Measurements from ENCODE around the gene DBX1. TPM values are rescaled to one million over a fixed set of nuclear protein-coding genes. Genes with fewer than 3 reads are reported as not detected.

The DBX1 gene
- total RNA-seq: not detected in 2 replicates

GRCh38 chr11:20160425-20161229, at the start of gene DBX1:
TSS of gene DBX1 (minus strand) at chr11:20160475. CDS start at chr11:20160324, 151 bp downstream.

Other genes with a start within 250 kb of the DBX1 start
- gene HTATIP2, start 203.2 kb upstream of the DBX1 start, total RNA-seq: 41.1 and 67.2 TPM in 2 replicates
- 12.9 and 13.7 TPM in 2 replicates for gene PRMT3, start 227.2 kb upstream of the DBX1 start, total RNA-seq

All from smooth muscle cell of bladder (primary cell).